GM15510 (cell line): ENCODE measurements around the gene DNAJC18.

ENCODE experiments used
- POLR2A ChIP-seq: IDR thresholded peaks from 3 replicates; pipeline ENCODE4 v1.6.1; 2011; ENCODE audit warnings: borderline replicate concordance; ENCODE audit not compliant: insufficient read length; ENCODE audit errors: extremely low read depth

The DNAJC18 gene

GRCh38 chr5:139439013-139439903 lies at the start of gene DNAJC18:
Gene DNAJC18, minus strand, starts transcription at chr5:139439525. Its CDS starts 80 bp downstream, at chr5:139439445.
- peak; percentile 55 for TF ChIP-seq POLR2A

- TF ChIP-seq POLR2A: no peak
Measured at GRCh38 chr5:139488260-139488659, 48.9 kb upstream of the DNAJC18 start.

GRCh38 chr5:139486201-139486600 lies 46.9 kb upstream of the DNAJC18 start:
- TF ChIP-seq POLR2A: no peak

- TF ChIP-seq POLR2A: no peak
Measured at GRCh38 chr5:139482050-139482889, 42.9 kb upstream of the DNAJC18 start, which contains the start of gene STING1. Gene STING1, minus strand, starts transcription at chr5:139482758. Its CDS starts 1,054 bp downstream, at chr5:139481704.

GRCh38 chr5:139481580-139482049 lies 42.3 kb upstream of the DNAJC18 start:
- no peak for TF ChIP-seq POLR2A

- no peak for TF ChIP-seq POLR2A
Measured at GRCh38 chr5:139481122-139481533, 41.8 kb upstream of the DNAJC18 start.

GRCh38 chr5:139475865-139476617 lies 36.7 kb upstream of the DNAJC18 start:
- TF ChIP-seq POLR2A: no peak

- no peak for TF ChIP-seq POLR2A
Measured at GRCh38 chr5:139474890-139475791, 35.8 kb upstream of the DNAJC18 start.

- TF ChIP-seq POLR2A: no peak
Measured at GRCh38 chr5:139473565-139473964, 34.2 kb upstream of the DNAJC18 start.

GRCh38 chr5:139473105-139473504 lies 33.8 kb upstream of the DNAJC18 start:
- TF ChIP-seq POLR2A: no peak

GRCh38 chr5:139472386-139473030 lies 33.2 kb upstream of the DNAJC18 start:
- no peak for TF ChIP-seq POLR2A

GRCh38 chr5:139470821-139471300 lies 31.5 kb upstream of the DNAJC18 start, which contains the start of gene SMIM33:
Gene SMIM33, plus strand, starts transcription at chr5:139471004. Its CDS starts 118 bp downstream, at chr5:139471122.
- no peak for TF ChIP-seq POLR2A

GRCh38 chr5:139468421-139468931 lies 29.2 kb upstream of the DNAJC18 start:
- TF ChIP-seq POLR2A: no peak

- no peak for TF ChIP-seq POLR2A
Measured at GRCh38 chr5:139462586-139463276, 23.4 kb upstream of the DNAJC18 start, which contains the start of gene ECSCR. Gene ECSCR, minus strand, starts transcription at chr5:139462743. Its CDS starts 73 bp downstream, at chr5:139462670.
